Measurements from ENCODE around the gene MS4A3. TPM values are rescaled to one million over a fixed set of nuclear protein-coding genes. Genes with fewer than 3 reads are reported as not detected.
"Not testable (repeated sequence)": the region's sequence is repeated elsewhere in the genome, so short reads cannot be mapped to it uniquely, and the experiment has no call there.

The MS4A3 gene
- 1 to 10 TPM in 2 of 12 donors, under 1 TPM in 8, not detected in 2; 0.38 to 4.7 (median 0.55) TPM for polyA plus RNA-seq (ENCODE audit: insufficient read length in 12 of 12)
- long read RNA-seq, donor 1, result 0 reads
- long read RNA-seq, donor 2, result 0 reads
- long read RNA-seq, donor 3, result 0 reads
- long read RNA-seq, donor 4, result 0 reads
- long read RNA-seq, donor 5, result 0 reads
- long read RNA-seq, donor 6, result 0 reads
- long read RNA-seq, donor 7, result 0 reads
- long read RNA-seq, donor 8, result 0 reads
- long read RNA-seq, donor 9, partial matches to known transcripts, result 0 of 1 reads
- long read RNA-seq, donor 9, other reads (novel, unspliced or antisense), result 0 of 1 reads
- long read RNA-seq, donor 10, partial matches to known transcripts, result 0 of 2 reads
- long read RNA-seq, donor 10, other reads (novel, unspliced or antisense), result 0 of 2 reads
- long read RNA-seq, donor 11, result 0 reads

- DNase-seq, result no peak
These were observed at the start of gene MS4A3 for GRCh38 chr11:60056349-60056969. TSS of gene MS4A3 (plus strand) at chr11:60056665. CDS start at chr11:60061161, 4,496 bp downstream.

- DNase-seq, result no peak
These were observed 39.6 kb upstream of the MS4A3 start, which contains the start of gene OOSP4B for GRCh38 chr11:60016881-60017280. TSS of gene OOSP4B (plus strand) at chr11:60017181.

DNA sequence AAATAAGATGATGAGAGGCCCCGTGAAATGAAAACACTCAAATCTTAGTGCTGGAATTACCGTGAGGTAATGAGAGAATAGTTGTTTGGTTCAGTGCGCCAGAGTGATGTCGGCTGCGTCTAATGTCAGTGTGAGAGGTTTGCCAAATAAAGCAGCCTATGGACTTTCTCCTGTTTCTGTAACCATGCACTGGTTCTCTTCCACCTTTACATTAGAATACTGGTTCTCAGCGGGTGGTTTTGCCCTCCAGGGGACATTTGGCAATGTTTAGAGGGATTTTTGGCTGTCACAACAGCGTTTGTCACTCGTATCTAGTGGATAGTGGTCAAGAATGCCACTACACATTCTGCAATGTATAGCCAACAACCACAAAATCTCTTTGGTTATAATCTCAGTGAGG, 38.4 kb upstream of the MS4A3 start:
- no peak for DNase-seq

- not testable (repeated sequence) for DNase-seq
These were observed 36.1 kb upstream of the MS4A3 start for GRCh38 chr11:60020376-60020775.

DNA sequence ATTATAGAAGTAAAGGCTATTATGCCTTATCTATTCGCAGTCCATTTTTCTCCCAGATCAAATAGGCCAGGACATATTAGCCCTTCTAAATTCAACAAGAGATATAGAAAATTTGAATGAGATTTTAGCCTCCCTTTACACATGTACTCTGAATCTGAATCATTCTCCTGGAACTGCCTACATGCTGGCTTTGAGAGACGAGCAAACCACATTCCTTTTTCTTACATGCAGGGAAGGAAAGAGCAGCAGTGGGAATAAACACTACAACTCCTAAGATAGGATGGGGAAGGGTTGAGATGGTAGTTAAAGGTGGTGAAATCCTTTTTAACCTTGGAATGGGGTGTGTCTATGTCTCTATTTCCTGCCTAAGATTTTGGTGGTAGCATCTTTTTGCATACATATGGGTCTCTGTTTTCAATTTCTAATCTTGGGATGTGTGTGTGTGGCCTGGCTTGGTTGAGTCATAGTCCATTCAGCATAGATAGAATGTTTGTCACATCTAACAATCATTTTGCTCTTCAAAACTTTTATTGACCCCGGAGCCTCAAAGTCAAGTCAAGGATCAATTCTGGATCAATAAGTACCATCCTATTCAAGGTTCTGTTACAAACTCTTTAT, 27.3 kb upstream of the MS4A3 start:
- no peak for DNase-seq

DNA sequence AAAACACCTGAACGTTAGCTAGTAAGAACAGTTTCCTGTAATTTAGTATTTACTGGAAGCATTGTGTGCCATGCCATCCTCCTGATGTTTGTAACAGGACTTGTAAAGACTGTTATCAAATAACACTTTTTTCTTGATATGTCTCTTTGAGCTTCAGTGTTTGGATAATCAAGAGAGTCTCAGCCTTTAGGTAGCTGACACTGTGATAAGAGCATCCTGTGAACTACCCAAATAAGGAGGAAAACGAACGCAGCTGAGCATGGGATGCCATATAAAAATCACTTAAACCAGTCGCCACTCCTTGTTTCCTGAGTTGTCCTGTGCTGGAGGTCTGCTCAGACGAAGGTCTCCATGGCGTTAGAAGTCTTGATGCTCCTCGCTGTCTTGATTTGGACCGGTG, 16.4 kb upstream of the MS4A3 start, which contains the start of gene OOSP2:
OOSP2 (plus strand) TSS at position 301 of the 400 bp plus-strand sequence; CDS start at position 352, 51 bp downstream.
- DNase-seq, result no peak

GRCh38 chr11:60050422-60050821, 6.0 kb upstream of the MS4A3 start:
- DNase-seq, result not testable (repeated sequence)

DNA sequence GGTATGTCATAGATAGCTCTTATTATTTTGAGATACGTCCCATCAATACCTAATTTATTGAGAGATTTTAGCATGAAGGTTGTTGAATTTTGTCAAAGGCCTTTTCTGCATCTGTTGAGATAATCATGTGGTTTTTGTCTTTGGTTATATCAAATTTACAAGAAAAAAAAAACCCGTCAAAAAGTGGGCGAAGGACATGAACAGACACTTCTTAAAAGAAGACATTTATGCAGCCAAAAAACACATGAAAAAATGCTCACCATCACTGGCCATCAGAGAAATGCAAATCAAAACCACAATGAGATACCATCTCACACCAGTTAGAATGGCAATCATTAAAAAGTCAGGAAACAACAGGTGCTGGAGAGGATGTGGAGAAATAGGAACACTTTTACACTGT, 5.6 kb upstream of the MS4A3 start:
- not testable (repeated sequence) for DNase-seq

DNA sequence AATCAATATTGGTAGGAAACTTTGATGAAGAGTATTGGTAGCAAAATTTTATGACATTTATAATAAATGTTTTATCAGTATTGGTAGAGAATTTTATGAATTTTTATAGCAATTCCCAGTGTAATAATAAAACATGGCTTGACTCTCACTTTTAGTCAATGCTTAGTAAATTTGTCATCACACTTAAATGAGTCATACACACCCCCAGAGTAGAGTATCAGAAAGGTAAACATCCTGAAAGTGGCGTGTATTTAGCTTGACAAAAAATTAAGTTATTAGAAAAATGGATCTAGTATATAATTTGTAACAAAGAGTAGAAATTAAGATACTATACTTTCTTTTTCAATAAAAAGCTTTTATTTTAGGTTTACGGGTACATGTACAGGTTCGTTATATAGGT, 2.6 kb downstream of the MS4A3 start:
- no peak for DNase-seq

GRCh38 chr11:60059521-60060240, 3.2 kb downstream of the MS4A3 start:
- no peak for DNase-seq

DNA sequence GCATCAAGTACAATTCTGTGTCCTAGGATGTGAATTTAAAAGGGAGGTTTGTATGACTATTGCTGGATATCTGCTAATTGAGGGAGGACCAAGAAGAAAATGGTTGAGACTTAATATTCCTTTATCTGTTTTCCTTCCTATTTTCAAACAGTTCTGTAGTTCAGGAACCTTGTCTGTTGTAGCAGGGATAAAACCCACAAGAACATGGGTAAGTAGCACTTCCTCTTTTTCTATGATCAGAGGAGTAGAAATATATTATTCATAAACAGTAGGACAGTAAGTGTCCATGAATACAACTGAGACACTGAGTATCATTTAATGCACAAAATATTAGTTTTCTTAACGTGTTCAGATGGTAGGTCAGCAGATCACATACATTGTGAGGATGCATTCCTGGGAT, 7.6 kb downstream of the MS4A3 start:
- DNase-seq, result no peak

DNA sequence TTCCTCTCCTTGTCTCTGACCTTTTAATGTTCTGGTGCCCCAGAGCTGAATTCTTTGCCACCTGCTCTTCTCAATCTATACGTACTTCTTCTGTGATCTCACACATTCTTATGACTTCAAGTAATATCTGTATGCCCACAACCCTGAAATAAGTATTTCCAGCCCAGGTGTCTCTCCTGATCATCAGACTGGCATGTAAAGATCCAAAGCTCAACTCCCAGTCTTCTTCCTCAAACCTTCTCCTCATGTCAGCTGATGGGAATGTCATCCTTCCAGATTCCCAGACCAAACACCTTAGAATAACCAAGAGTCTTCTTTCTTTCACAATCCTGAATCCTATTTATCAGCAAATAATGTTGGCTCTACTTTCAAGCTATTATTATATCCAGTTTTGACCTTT, 9.3 kb downstream of the MS4A3 start:
- no peak for DNase-seq

GRCh38 chr11:60069450-60069849, 13.0 kb downstream of the MS4A3 start:
- DNase-seq, result no peak

DNA sequence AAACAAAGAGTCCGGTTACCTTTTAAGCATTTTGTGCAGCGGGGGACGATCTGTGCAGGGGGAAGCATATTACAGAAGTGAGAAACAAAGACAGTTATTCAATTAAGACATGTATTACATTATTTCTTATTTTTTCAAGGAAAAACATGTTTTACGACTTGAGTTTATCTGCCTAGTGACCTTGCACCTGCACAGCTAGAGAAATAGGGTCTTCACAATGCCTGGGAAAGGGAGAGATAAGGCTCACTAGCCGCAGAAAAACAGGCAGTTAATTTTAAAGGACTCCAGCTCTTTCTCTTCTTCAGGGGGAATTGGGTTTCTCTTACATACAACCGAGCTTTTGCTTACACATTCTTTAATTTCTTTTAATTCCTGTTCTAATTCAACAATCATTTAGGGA, 15.2 kb downstream of the MS4A3 start:
- DNase-seq, result not testable (repeated sequence)

- no peak for DNase-seq
These were observed 20.9 kb downstream of the MS4A3 start for GRCh38 chr11:60077216-60077817.

- no peak for DNase-seq
These were observed 21.5 kb downstream of the MS4A3 start for GRCh38 chr11:60077981-60078380.

DNA sequence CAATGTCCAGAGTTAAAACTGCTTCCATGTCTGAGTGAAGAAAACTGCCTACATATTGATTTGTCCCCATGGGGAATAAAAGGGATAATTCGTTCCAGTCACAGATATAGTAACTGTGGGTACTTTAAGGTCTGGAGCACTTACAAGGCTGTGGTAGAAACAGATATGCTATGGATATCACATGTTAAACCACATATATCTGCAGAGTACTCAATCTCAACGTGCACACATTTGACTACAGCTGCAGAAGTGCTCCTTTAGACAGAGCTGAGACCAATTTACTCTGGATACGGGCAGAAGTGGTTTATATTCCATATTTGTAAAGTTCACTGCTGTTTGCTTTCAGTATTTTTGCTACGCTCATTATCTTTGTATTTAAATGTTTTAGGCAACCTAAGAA, 22.3 kb downstream of the MS4A3 start:
- no peak for DNase-seq

DNA sequence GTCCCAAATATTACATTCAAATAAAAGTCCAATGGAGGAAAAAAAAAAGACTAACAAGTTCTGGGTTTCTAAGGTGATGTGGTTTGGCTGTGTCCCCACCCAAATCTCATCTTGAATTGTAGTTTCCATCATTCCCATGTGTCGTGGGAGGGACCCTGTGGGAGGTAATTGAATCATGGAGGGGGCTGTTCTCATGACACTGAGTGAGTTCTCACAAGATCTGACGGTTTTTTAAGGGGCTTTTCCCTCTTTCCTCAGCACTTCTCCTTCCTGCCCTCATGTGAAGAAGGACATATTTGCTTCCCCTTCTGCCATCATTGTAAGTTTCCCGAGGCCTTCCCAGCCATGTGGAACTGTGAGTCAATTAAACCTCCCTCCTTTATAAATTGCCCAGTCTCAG, 24.1 kb downstream of the MS4A3 start:
- DNase-seq, result no peak

DNA sequence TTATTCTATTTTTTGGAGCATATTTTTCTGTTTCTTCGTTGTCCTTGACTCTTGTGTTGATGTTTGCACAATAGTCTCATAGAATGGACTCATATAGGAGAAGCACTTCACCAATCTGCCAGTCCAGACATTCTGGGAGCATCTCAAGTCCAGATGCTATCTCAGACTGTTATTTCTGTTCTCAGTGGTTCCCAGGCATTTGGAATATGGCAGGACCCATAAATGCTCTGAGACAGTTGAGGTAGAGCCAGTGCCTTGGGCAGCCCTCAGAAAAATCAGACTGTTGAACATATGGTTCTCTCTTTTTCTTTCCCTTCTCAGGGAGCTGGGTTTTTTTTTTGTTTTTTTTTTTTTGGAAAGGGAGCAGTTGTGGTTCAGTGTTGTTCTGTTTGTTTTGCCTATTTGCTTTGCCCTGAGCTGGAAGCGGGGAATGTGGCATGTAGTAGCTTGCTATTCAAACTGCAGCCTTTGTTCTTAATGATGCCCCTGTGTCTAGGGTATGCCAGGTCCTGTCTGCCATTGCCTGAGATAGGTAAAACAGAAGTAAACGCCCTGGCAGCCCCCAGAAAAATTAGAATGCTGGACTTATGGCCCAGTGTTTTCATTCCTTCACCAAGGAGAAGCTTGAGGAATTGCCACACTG, 28.3 kb downstream of the MS4A3 start:
- no peak for DNase-seq

GRCh38 chr11:60085909-60086308, 29.4 kb downstream of the MS4A3 start:
- DNase-seq, result no peak

DNA sequence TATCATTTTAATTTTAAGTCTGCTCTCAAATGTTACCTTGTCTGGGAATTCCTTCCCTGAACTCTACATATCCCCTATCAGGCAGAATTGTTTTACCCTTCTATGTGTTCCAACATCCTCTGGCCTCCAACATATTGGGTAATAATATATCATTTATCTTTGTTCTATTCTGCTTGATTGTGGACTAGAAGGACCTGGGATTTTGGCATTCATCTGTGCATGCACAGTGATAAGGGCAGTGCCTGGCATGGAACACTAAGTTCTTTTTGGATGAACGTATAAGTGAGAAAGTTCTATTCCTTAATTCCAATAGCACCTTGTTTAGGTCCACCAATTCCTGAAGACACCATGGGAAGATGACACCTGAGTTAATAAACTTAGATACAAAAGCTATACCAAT, 30.8 kb downstream of the MS4A3 start:
- DNase-seq, result no peak

Data from muscle of arm (tissue), 14 donors.